Activated CD8-positive, alpha-beta T cell treated with anti-CD3 and anti-CD28 coated beads, Interleukin-2, amount 10 ng/mL, durations not matched to agents 7 days and 5 days (primary cell): ENCODE results near the gene LARP4B. TPM values are rescaled to one million over a fixed set of nuclear protein-coding genes. Genes with fewer than 3 reads are reported as not detected.

ENCODE experiments used
- ATAC-seq: fragments of 150-1000 bp; cut with Tn5 transposase; one replicate; pipeline ENCODE4 v1.10.0; 2021; ENCODE audit warnings: moderate library complexity
- CTCF ChIA-PET: fragments of 350-600 bp; sonication (Branson Sonifier 250); formaldehyde crosslinking; loops from one replicate; lab custom pipeline; 2021; ENCODE audit warnings: antibody characterized with exemption; lab: Charles Lee
- POLR2A ChIA-PET: fragments of 350-600 bp; sonication (Branson Sonifier 250); formaldehyde crosslinking; loops from one replicate; lab custom pipeline; 2021; ENCODE audit warnings: antibody characterized with exemption; lab: Charles Lee
- DNase-seq: peaks from one replicate; pipeline ENCODE4 v3.0.0-alpha.2; 2020
- H3K27ac Mint-ChIP-seq: one replicate; pipeline ENCODE4 v1.8.0; 2021; ENCODE audit warnings: mild to moderate bottlenecking, mixed read lengths
- H3K27me3 Mint-ChIP-seq: one replicate; pipeline ENCODE4 v1.8.0; 2021; ENCODE audit warnings: low read depth, mixed read lengths
- H3K36me3 Mint-ChIP-seq: one replicate; pipeline ENCODE4 v1.8.0; 2021; ENCODE audit warnings: low read depth, mixed read lengths
- H3K4me1 Mint-ChIP-seq: one replicate; pipeline ENCODE4 v1.8.0; 2021; ENCODE audit warnings: low read depth, mixed read lengths
- H3K4me3 Mint-ChIP-seq: one replicate; pipeline ENCODE4 v1.8.0; 2021; ENCODE audit warnings: mild to moderate bottlenecking, mixed read lengths
- H3K9me3 Mint-ChIP-seq: one replicate; pipeline ENCODE4 v1.8.0; 2022; ENCODE audit warnings: mixed read lengths; ENCODE audit not compliant: insufficient read depth
- total RNA-seq, 2 experiments: library from RNA; stranded (reverse); gene quantifications; one replicate each; pipeline ENCODE4 v1.2.3, GENCODE V29; 2021

Gene LARP4B
- total RNA-seq, 2 experiments from 2014 or later, result 107 to 108 TPM

- no peak overlapping the region for H3K4me3 Mint-ChIP-seq
- no peaks in the 10 kb centered on the region for H3K27me3 Mint-ChIP-seq
- DNase-seq (no peak), ATAC-seq (no peak)
- H3K36me3 Mint-ChIP-seq, result peaks cover 44% of the 10 kb centered on the region
- POLR2A ChIA-PET, result interaction anchor here (0.7 kb wide), 1 partner anchor 109 kb away, joined by 7 read pairs; the partner anchor contains the start of gene GTPBP4
- H3K4me1 Mint-ChIP-seq, result no peaks in the 10 kb centered on the region
- peak overlapping the region; percentile 35 for H3K27ac Mint-ChIP-seq
- CTCF ChIA-PET, result no interaction called here
- no peaks in the 10 kb centered on the region for H3K9me3 Mint-ChIP-seq
Measured at GRCh38 chr10:878895-879294, 52.6 kb downstream of the LARP4B start.

GRCh38 chr10:878333-878759 lies 53.2 kb downstream of the LARP4B start:
- no peak for ATAC-seq
- ChIA-PET CTCF (no interaction called here), POLR2A (no interaction called here)
- no peaks in the 10 kb centered on the region for H3K27me3 Mint-ChIP-seq
- H3K4me1 Mint-ChIP-seq, result no peaks in the 10 kb centered on the region
- no peaks in the 10 kb centered on the region for H3K9me3 Mint-ChIP-seq
- peaks cover 42% of the 10 kb centered on the region for H3K36me3 Mint-ChIP-seq
- DNase-seq, result no peak
- H3K27ac Mint-ChIP-seq, result no peak overlapping the region
- H3K4me3 Mint-ChIP-seq, result no peak overlapping the region

- Mint-ChIP-seq H3K9me3 (no peaks in the 10 kb centered on the region), H3K4me1 (no peaks in the 10 kb centered on the region), H3K4me3 (no peak overlapping the region), H3K27me3 (no peaks in the 10 kb centered on the region), H3K27ac (no peak overlapping the region), H3K36me3 (peaks cover 40% of the 10 kb centered on the region)
- DNase-seq, result no peak
- ChIA-PET CTCF (no interaction called here), POLR2A (interaction anchor here (0.7 kb wide), 1 partner anchor 21 kb away, joined by 3 read pairs; no protein-coding TSS in a partner anchor)
- no peak for ATAC-seq
Measured at GRCh38 chr10:876438-876837, 55.1 kb downstream of the LARP4B start.

- ATAC-seq, result no peak
- H3K4me3 Mint-ChIP-seq, result no peak overlapping the region
- no peaks in the 10 kb centered on the region for H3K9me3 Mint-ChIP-seq
- POLR2A ChIA-PET, result no interaction called here
- no peaks in the 10 kb centered on the region for H3K27me3 Mint-ChIP-seq
- no peaks in the 10 kb centered on the region for H3K4me1 Mint-ChIP-seq
- no peak for DNase-seq
- CTCF ChIA-PET, result no interaction called here
- H3K36me3 Mint-ChIP-seq, result peaks cover 38% of the 10 kb centered on the region
- no peak overlapping the region for H3K27ac Mint-ChIP-seq
Measured at GRCh38 chr10:873020-873419, 58.5 kb downstream of the LARP4B start.

- Mint-ChIP-seq H3K9me3 (no peaks in the 10 kb centered on the region), H3K4me1 (no peaks in the 10 kb centered on the region), H3K36me3 (peaks cover 33% of the 10 kb centered on the region), H3K27me3 (no peaks in the 10 kb centered on the region), H3K27ac (peak overlapping the region; percentile 1), H3K4me3 (no peak overlapping the region)
- no peak for DNase-seq
- ChIA-PET POLR2A (no interaction called here), CTCF (no interaction called here)
- no peak for ATAC-seq
Measured at GRCh38 chr10:871951-872403, 59.5 kb downstream of the LARP4B start.

- Mint-ChIP-seq H3K36me3 (peaks cover 30% of the 10 kb centered on the region), H3K27me3 (no peaks in the 10 kb centered on the region), H3K4me3 (no peak overlapping the region), H3K27ac (peak overlapping the region; percentile 23), H3K4me1 (peaks cover 5% of the 10 kb centered on the region), H3K9me3 (no peaks in the 10 kb centered on the region)
- DNase-seq, result no peak
- ATAC-seq, result no peak
- ChIA-PET POLR2A (no interaction called here), CTCF (no interaction called here)
Measured at GRCh38 chr10:870564-871166, 60.8 kb downstream of the LARP4B start.

GRCh38 chr10:869171-869570 lies 62.3 kb downstream of the LARP4B start:
- ChIA-PET POLR2A (no interaction called here), CTCF (no interaction called here)
- Mint-ChIP-seq H3K27me3 (no peaks in the 10 kb centered on the region), H3K4me1 (peaks cover 5% of the 10 kb centered on the region), H3K36me3 (peaks cover 38% of the 10 kb centered on the region), H3K27ac (no peak overlapping the region), H3K4me3 (no peak overlapping the region), H3K9me3 (no peaks in the 10 kb centered on the region)
- ATAC-seq (no peak), DNase-seq (no peak)

- CTCF ChIA-PET, result no interaction called here
- no peak for ATAC-seq
Measured at GRCh38 chr10:867807-868206, 63.7 kb downstream of the LARP4B start.

GRCh38 chr10:866577-866941 lies 64.9 kb downstream of the LARP4B start:
- ATAC-seq, result no peak
- Mint-ChIP-seq H3K27ac (no peak overlapping the region), H3K36me3 (peaks cover 49% of the 10 kb centered on the region), H3K4me3 (no peak overlapping the region), H3K27me3 (no peaks in the 10 kb centered on the region), H3K9me3 (no peaks in the 10 kb centered on the region), H3K4me1 (peaks cover 5% of the 10 kb centered on the region)
- ChIA-PET CTCF (no interaction called here), POLR2A (no interaction called here)
- DNase-seq, result no peak

More at GRCh38 chr10:867807-868206, 63.7 kb downstream of the LARP4B start:
- DNase-seq, result no peak
- POLR2A ChIA-PET, result interaction anchor here (0.7 kb wide), 1 partner anchor 18 kb away, joined by 3 read pairs; no protein-coding TSS in a partner anchor
- no peaks in the 10 kb centered on the region for H3K27me3 Mint-ChIP-seq
- H3K4me1 Mint-ChIP-seq, result peaks cover 5% of the 10 kb centered on the region
- no peaks in the 10 kb centered on the region for H3K9me3 Mint-ChIP-seq
- H3K36me3 Mint-ChIP-seq, result peaks cover 45% of the 10 kb centered on the region
- H3K4me3 Mint-ChIP-seq, result no peak overlapping the region
- no peak overlapping the region for H3K27ac Mint-ChIP-seq

GRCh38 chr10:865924-866576 lies 65.5 kb downstream of the LARP4B start:
- Mint-ChIP-seq H3K27me3 (no peaks in the 10 kb centered on the region), H3K27ac (no peak overlapping the region), H3K36me3 (peaks cover 54% of the 10 kb centered on the region), H3K9me3 (no peaks in the 10 kb centered on the region), H3K4me3 (no peak overlapping the region), H3K4me1 (peaks cover 5% of the 10 kb centered on the region)
- CTCF ChIA-PET, result no interaction called here
- POLR2A ChIA-PET, result no interaction called here
- ATAC-seq (no peak), DNase-seq (no peak)

- no peak overlapping the region for H3K4me3 Mint-ChIP-seq
- ChIA-PET POLR2A (no interaction called here), CTCF (interaction anchor here (1.0 kb wide), 1 partner anchor 14 kb away, joined by 4 read pairs; no protein-coding TSS in a partner anchor)
- H3K36me3 Mint-ChIP-seq, result peaks cover 57% of the 10 kb centered on the region
- peaks cover 5% of the 10 kb centered on the region for H3K4me1 Mint-ChIP-seq
- no peaks in the 10 kb centered on the region for H3K27me3 Mint-ChIP-seq
- DNase-seq (no peak), ATAC-seq (no peak)
- no peak overlapping the region for H3K27ac Mint-ChIP-seq
- H3K9me3 Mint-ChIP-seq, result no peaks in the 10 kb centered on the region
Measured at GRCh38 chr10:865257-865656, 66.2 kb downstream of the LARP4B start.

GRCh38 chr10:860519-860918 lies 71.0 kb downstream of the LARP4B start:
- DNase-seq (no peak), ATAC-seq (no peak)
- no peak overlapping the region for H3K27ac Mint-ChIP-seq
- CTCF ChIA-PET, result no interaction called here
- H3K4me1 Mint-ChIP-seq, result peaks cover 26% of the 10 kb centered on the region
- no peaks in the 10 kb centered on the region for H3K27me3 Mint-ChIP-seq
- no peaks in the 10 kb centered on the region for H3K9me3 Mint-ChIP-seq
- peaks cover 80% of the 10 kb centered on the region for H3K36me3 Mint-ChIP-seq
- POLR2A ChIA-PET, result no interaction called here
- H3K4me3 Mint-ChIP-seq, result no peak overlapping the region
